Measurements from ENCODE around the gene LRRC2. TPM values are rescaled to one million over a fixed set of nuclear protein-coding genes. Genes with fewer than 3 reads are reported as not detected.

The LRRC2 gene
- total RNA-seq, 1 donor from 2014 or later: 114 TPM

GRCh38 chr3:46505953-46506352 is 60.1 kb downstream of the LRRC2 start:
- Histone ChIP-seq H3K27me3 (ENCODE audit: low read depth) (no peaks in the 10 kb centered on the region), H3K9me3 (replicated peaks) (no peaks in the 10 kb centered on the region), H3K4me1 (peaks cover 6% of the 10 kb centered on the region), H3K36me3 (no peaks in the 10 kb centered on the region), H3K27ac (replicated peaks) (no peak overlapping the region), H3K4me3 (no peak overlapping the region)
- DNase-seq: no peak
- no peak for TF ChIP-seq CTCF (IDR thresholded peaks at IDR 0.05; ENCODE audit: borderline replicate concordance)
- intact Hi-C loops (cut with micrococcal nuclease): no loop called here

- no peak for TF ChIP-seq CTCF (IDR thresholded peaks at IDR 0.05; ENCODE audit: borderline replicate concordance)
- no peak for DNase-seq
- Histone ChIP-seq H3K27ac (replicated peaks) (no peak overlapping the region), H3K36me3 (no peaks in the 10 kb centered on the region), H3K9me3 (replicated peaks) (no peaks in the 10 kb centered on the region), H3K4me1 (peaks cover 6% of the 10 kb centered on the region), H3K27me3 (ENCODE audit: low read depth) (no peaks in the 10 kb centered on the region), H3K4me3 (no peak overlapping the region)
- intact Hi-C loops (cut with micrococcal nuclease): no loop called here
These were observed 61.3 kb downstream of the LRRC2 start for GRCh38 chr3:46504789-46505188.

- no peaks in the 10 kb centered on the region for H3K27me3 ChIP-seq (ENCODE audit: low read depth)
- H3K36me3 ChIP-seq: no peaks in the 10 kb centered on the region
- no peak overlapping the region for H3K4me3 ChIP-seq
- H3K4me1 ChIP-seq: peaks cover 14% of the 10 kb centered on the region
- H3K27ac ChIP-seq (replicated peaks): no peak overlapping the region
- intact Hi-C loops (cut with micrococcal nuclease): no loop called here
- no peak for TF ChIP-seq CTCF (IDR thresholded peaks at IDR 0.05; ENCODE audit: borderline replicate concordance)
- no peak for DNase-seq
- no peaks in the 10 kb centered on the region for H3K9me3 ChIP-seq (replicated peaks)
These were observed 62.8 kb downstream of the LRRC2 start for GRCh38 chr3:46503200-46503874.

GRCh38 chr3:46501702-46502101 is 64.4 kb downstream of the LRRC2 start:
- Histone ChIP-seq H3K36me3 (no peaks in the 10 kb centered on the region), H3K4me3 (no peak overlapping the region), H3K9me3 (replicated peaks) (no peaks in the 10 kb centered on the region), H3K27ac (replicated peaks) (no peak overlapping the region), H3K27me3 (ENCODE audit: low read depth) (no peaks in the 10 kb centered on the region), H3K4me1 (peaks cover 19% of the 10 kb centered on the region)
- intact Hi-C loops (cut with micrococcal nuclease): no loop called here
- TF ChIP-seq CTCF (IDR thresholded peaks at IDR 0.05; ENCODE audit: borderline replicate concordance): no peak
- DNase-seq: no peak

- peaks cover 27% of the 10 kb centered on the region for H3K4me1 ChIP-seq
- no peaks in the 10 kb centered on the region for H3K27me3 ChIP-seq (ENCODE audit: low read depth)
- H3K9me3 ChIP-seq (replicated peaks): no peaks in the 10 kb centered on the region
- intact Hi-C loops (cut with micrococcal nuclease): no loop called here
- H3K27ac ChIP-seq (replicated peaks): no peak overlapping the region
- no peak for TF ChIP-seq CTCF (IDR thresholded peaks at IDR 0.05; ENCODE audit: borderline replicate concordance)
- no peak for DNase-seq
- H3K4me3 ChIP-seq: no peak overlapping the region
- H3K36me3 ChIP-seq: no peaks in the 10 kb centered on the region
These were observed 65.2 kb downstream of the LRRC2 start for GRCh38 chr3:46500656-46501635.

Measured in left ventricle myocardium inferior (tissue), 1 donor.